K562 (cell line): ENCODE measurements around the gene XRCC3. TPM values are rescaled to one million over a fixed set of nuclear protein-coding genes. Genes with fewer than 3 reads are reported as not detected.

ENCODE experiments used
- DLX4 ChIP-seq: fragments of 250-450 bp; sonication (Bioruptor Pico); IDR thresholded peaks from 2 replicates; pipeline ENCODE4 v1.6.1; 2021; ENCODE audit warnings: mild to moderate bottlenecking
- EP300 ChIP-seq: IDR thresholded peaks from 2 replicates; pipeline ENCODE4 v1.6.1; 2012; ENCODE audit warnings: low read length, improper control_type of control experiment
- FOXA1 ChIP-seq: fragments of 450-650 bp; IDR thresholded peaks from 2 replicates; pipeline ENCODE4 v1.6.1; 2016; ENCODE audit warnings: mild to moderate bottlenecking, borderline replicate concordance
- HCFC1 ChIP-seq: IDR thresholded peaks from 2 replicates; pipeline ENCODE4 v1.6.1; 2012; ENCODE audit warnings: low read depth, low read length, improper control_type of control experiment
- NR2C1 ChIP-seq, 2 experiments: fragments of 450-650 bp; IDR thresholded peaks; 2 replicates each; pipeline ENCODE4 v1.6.1; 2017; ENCODE audit warnings: mild to moderate bottlenecking in 2 of 2, antibody characterized with exemption in 1 of 2, inconsistent platforms in 1 of 2, missing compliant biosample characterization in 1 of 2, missing genetic modification characterization in 1 of 2
- NRF1 ChIP-seq, 2 experiments: fragments of 450-650 bp; IDR thresholded peaks in 1 of 2; conservative IDR thresholded peaks in 1 of 2; 2 replicates each; pipeline ENCODE4 v1.6.1; 2014; ENCODE audit warnings: mild to moderate bottlenecking in 2 of 2
- POLR3G ChIP-seq: IDR thresholded peaks from 2 replicates; pipeline ENCODE4 v1.6.1; 2011; ENCODE audit not compliant: insufficient read length, insufficient replicate concordance; ENCODE audit errors: extremely low read depth
- SETDB1 ChIP-seq: IDR thresholded peaks from one replicate; pipeline ENCODE4 v1.6.1; 2012; ENCODE audit warnings: low read length, control low read depth, inconsistent platforms
- SIX5 ChIP-seq, 2 experiments: IDR thresholded peaks; 2 replicates each; pipeline ENCODE4 v1.6.1; 2011; ENCODE audit warnings: low read length in 2 of 2, borderline replicate concordance in 1 of 2, low read depth in 1 of 2, mild to moderate bottlenecking in 1 of 2, moderate library complexity in 1 of 2; ENCODE audit not compliant: insufficient read depth in 1 of 2
- SRSF9 ChIP-seq: fragments of 200-400 bp; formaldehyde crosslinking; IDR thresholded peaks from 2 replicates; pipeline ENCODE4 v1.6.1; 2017; ENCODE audit warnings: low read depth, low read length, borderline replicate concordance
- TAF1 ChIP-seq: IDR thresholded peaks from 2 replicates; pipeline ENCODE4 v1.6.1; 2011; ENCODE audit warnings: mild to moderate bottlenecking, low read length, moderate library complexity; ENCODE audit not compliant: insufficient read depth, control insufficient read depth, severe bottlenecking; ENCODE audit errors: extremely low read depth
- TAF9B ChIP-seq: fragments of 450-650 bp; IDR thresholded peaks from 2 replicates; pipeline ENCODE4 v1.6.1; 2018; ENCODE audit warnings: mild to moderate bottlenecking; ENCODE audit not compliant: partially characterized antibody
- YY1 ChIP-seq, 3 experiments: IDR thresholded peaks; 2 replicates each; pipeline ENCODE4 v1.6.1; 2011; ENCODE audit warnings: low read length in 2 of 3, mild to moderate bottlenecking in 2 of 3, moderate library complexity in 2 of 3, borderline replicate concordance in 1 of 3, control low read depth in 1 of 3, low read depth in 1 of 3; ENCODE audit not compliant: insufficient read depth in 3 of 3, insufficient replicate concordance in 2 of 3, control insufficient read depth in 1 of 3, insufficient read length in 1 of 3; ENCODE audit errors: extremely low read depth in 1 of 3
- ZBTB49 ChIP-seq: sonication (generic); formaldehyde crosslinking; IDR thresholded peaks from 2 replicates; pipeline ENCODE4 v1.8.0; 2022; ENCODE audit warnings: missing genetic modification reagents, mild to moderate bottlenecking, borderline replicate concordance
- ZKSCAN1 ChIP-seq: fragments of 150-350 bp; IDR thresholded peaks from 2 replicates; pipeline ENCODE4 v1.6.1; 2016; ENCODE audit warnings: low read depth, low read length
- ZNF134 ChIP-seq: fragments of 250-450 bp; sonication (Bioruptor Pico); conservative IDR thresholded peaks from 2 replicates; pipeline ENCODE4 v1.4.0; 2020
- polyA plus RNA-seq, 8 experiments: library from polyadenylated mRNA; depleted of rRNA in 4 of 8; stranded (reverse) in 5 of 8; unstranded in 3 of 8; fragments of >200 nt; fragmentation: Nextera tagmentation in 2 of 8; fragmentation: Illumina TruSeq in 1 of 8; extraction: Ambion mirVana in 2 of 8; extraction: Trizol in 1 of 8; gene quantifications; 2 replicates each; pipeline versions ENCODE4 v1.2.1 to v1.2.3, GENCODE V29; 2011 to 2014; ENCODE audit warnings: inconsistent platforms in 1 of 8, missing spikeins in 1 of 8
- total RNA-seq, 7 experiments: library from RNA; depleted of rRNA in 6 of 7; stranded (reverse); fragments of >200 nt in 6 of 7; fragmentation: Illumina TruSeq in 2 of 7; extraction: Trizol in 2 of 7; gene quantifications; 2 replicates each; pipeline versions ENCODE4 v1.2.1 to v1.2.3, GENCODE V29; 2011 to 2021; ENCODE audit warnings: low replicate concordance in 1 of 7

The XRCC3 gene
- total and polyA plus RNA-seq, 9 of the 15 experiments (the other 6 are each of a cell fraction or from before 2014, with no cell fraction given), result 0.34 to 59.3 (median 30.3) TPM

GRCh38 chr14:103730490-103731035 is 15.3 kb upstream of the XRCC3 start (continued):
- no peak for TF ChIP-seq FOXA1
- peak in 2 of 3 experiments; percentile 45 to 61 for TF ChIP-seq YY1 (IDR thresholded peaks at IDR 0.05; ENCODE audit: borderline replicate concordance in 1 of 3, control insufficient read depth in 1 of 3, extremely low read depth in 1 of 3, insufficient read depth in 3 of 3, insufficient read length in 1 of 3, insufficient replicate concordance in 2 of 3, low read depth in 1 of 3, low read length in 2 of 3)
- TF ChIP-seq NR2C1 (IDR thresholded peaks at IDR 0.05), result no peak
- TF ChIP-seq NR2C1 (tag; IDR thresholded peaks at IDR 0.05), result no peak
- TF ChIP-seq SRSF9, result no peak
- TF ChIP-seq ZKSCAN1, result peak; percentile 61
- TF ChIP-seq EP300, result peak; percentile 36; the same call in 1 of the 2 replicates
- no peak for TF ChIP-seq DLX4 (CRISPR knock-in tag)
- no peak for TF ChIP-seq ZBTB49 (CRISPR knock-in tag)
- no peak for TF ChIP-seq ZNF134
- TF ChIP-seq TAF1, result no peak
- TF ChIP-seq TAF9B, result no peak
- TF ChIP-seq NRF1 (conservative IDR thresholded peaks at IDR 0.05 in 1 of 2, IDR thresholded peaks at IDR 0.05 in 1 of 2), result no peak
- TF ChIP-seq SETDB1, result no peak
- no peak for TF ChIP-seq SIX5 (IDR thresholded peaks at IDR 0.05; ENCODE audit: borderline replicate concordance in 1 of 2, insufficient read depth in 1 of 2, low read depth in 1 of 2, low read length in 2 of 2)
- no peak for TF ChIP-seq POLR3G
- no peak for TF ChIP-seq HCFC1
